Spleen (tissue), 11 donors: Measurements from ENCODE around the gene TMEM198. TPM values are rescaled to one million over a fixed set of nuclear protein-coding genes. Genes with fewer than 3 reads are reported as not detected.

ENCODE experiments used
- DNase-seq: peaks from one replicate; pipeline ENCODE4 v3.0.0-alpha.2; 2020
- H3K27ac ChIP-seq, 8 donors: fragments of 200-600 bp; sonication (generic) in 7 of 8; 1 replicate in 4 of 8; 2 replicates in 4 of 8; pipeline versions ENCODE4 v1.5.0 to v1.8.0; 2016 to 2021; ENCODE audit warnings: inconsistent platforms in 4 of 8, mild to moderate bottlenecking in 4 of 8, moderate library complexity in 1 of 8
- H3K27me3 ChIP-seq, 7 donors: fragments of 200-600 bp; sonication (generic) in 6 of 7; replicated peaks in 1 of 7; 1 replicate in 4 of 7; 2 replicates in 3 of 7; pipeline versions ENCODE4 v1.5.0 to v1.8.0; 2016 to 2021; ENCODE audit warnings: inconsistent platforms in 3 of 7, mild to moderate bottlenecking in 1 of 7
- H3K36me3 ChIP-seq, 6 donors: fragments of 200-600 bp; sonication (generic) in 5 of 6; 1 replicate in 4 of 6; 2 replicates in 2 of 6; pipeline versions ENCODE4 v1.5.0 to v1.8.0; 2016 to 2021; ENCODE audit warnings: inconsistent platforms in 2 of 6
- H3K4me1 ChIP-seq, 6 donors: fragments of 200-600 bp; sonication (generic) in 5 of 6; 1 replicate in 3 of 6; 2 replicates in 3 of 6; pipeline versions ENCODE4 v1.5.0 to v1.8.0; 2016 to 2021; ENCODE audit warnings: inconsistent platforms in 3 of 6
- H3K4me3 ChIP-seq, 8 donors: fragments of 200-600 bp; sonication (generic) in 7 of 8; 1 replicate in 4 of 8; 2 replicates in 4 of 8; pipeline versions ENCODE4 v1.5.0 to v1.8.0; 2016 to 2021; ENCODE audit warnings: inconsistent platforms in 4 of 8, mild to moderate bottlenecking in 4 of 8, moderate library complexity in 2 of 8
- H3K9me3 ChIP-seq, 8 donors: fragments of 200-600 bp; sonication (generic) in 7 of 8; 1 replicate in 4 of 8; 2 replicates in 4 of 8; pipeline versions ENCODE4 v1.5.0 to v1.8.0; 2016 to 2021; ENCODE audit warnings: inconsistent platforms in 4 of 8
- POLR2A ChIP-seq, 3 donors: fragments of 450-650 bp; IDR thresholded peaks; one replicate each; pipeline ENCODE4 v1.5.1; 2017; ENCODE audit warnings: antibody characterized with exemption in 3 of 3, mild to moderate bottlenecking in 1 of 3
- POLR2AphosphoS5 ChIP-seq, 3 donors: sonication (generic); formaldehyde crosslinking; IDR thresholded peaks; one replicate each; pipeline ENCODE4 v1.5.1; 2017; ENCODE audit warnings: antibody characterized with exemption in 3 of 3
- WGBS, 5 donors: extraction: QIAGEN DNeasy Blood & Tissue Kit in 3 of 5; methylation state at CpG; one replicate each; pipeline versions ENCODE4 v1.1.5 to v1.1.7; 2013 to 2018; 5-methylcytosine and 5-hydroxymethylcytosine counted together
- intact Hi-C: fragments of 100-400 bp; cut with DNase I; formaldehyde crosslinking; loops from one replicate; pipeline ENCODE4 v1.15.0; 2023; ENCODE audit warnings: low total_unique reads
- polyA plus RNA-seq, 3 donors: library from polyadenylated mRNA; stranded (reverse); fragments of 200-250 nt; gene quantifications; one replicate each; pipeline ENCODE4 v1.2.1, GENCODE V29; 2013
- total RNA-seq, 7 donors: library from RNA; depleted of rRNA in 3 of 7; stranded (reverse); fragments of >200 nt in 3 of 7; fragmentation: NEBNext Ultra II Directional in 4 of 7; extraction: Animal tissue kit (Norgen Biotek cat#: 25700) in 4 of 7; gene quantifications; one replicate each; pipeline versions ENCODE4 v1.1.0 to v1.2.1, GENCODE V29; 2016 to 2021
- TF ChIP-seq, protein P1 (sequence below), 11 experiments: fragments of 200-600 bp in 7 of 11; fragments of 450-650 bp in 4 of 11; sonication (generic) in 4 of 11; IDR thresholded peaks in 8 of 11; conservative IDR thresholded peaks in 3 of 11; 1 replicate in 7 of 11; 2 replicates in 4 of 11; pipeline versions ENCODE4 v1.4.0 to v1.8.0; 2016 to 2021; ENCODE audit warnings: antibody characterized with exemption in 11 of 11, inconsistent platforms in 4 of 11, mild to moderate bottlenecking in 1 of 11
- donor health status: healthy with polysubstance abuse.
- donor health status: DM: no; HTN: no; CAD: no; lungs with moderate emphysema.
- donor health status: DM: no; HTN: no; CAD: no.
- donor health status: Bipolar disorder and iron deficiency.
- donor health status: healthy.
- donor health status: DM: no; HTN: no; CAD: no.
- donor health status: DM: yes; HTN: yes; CAD: no.

The TMEM198 gene
- total and polyA plus RNA-seq, 10 donors = 0.39 to 2.8 (median 1.3) TPM

DNA sequence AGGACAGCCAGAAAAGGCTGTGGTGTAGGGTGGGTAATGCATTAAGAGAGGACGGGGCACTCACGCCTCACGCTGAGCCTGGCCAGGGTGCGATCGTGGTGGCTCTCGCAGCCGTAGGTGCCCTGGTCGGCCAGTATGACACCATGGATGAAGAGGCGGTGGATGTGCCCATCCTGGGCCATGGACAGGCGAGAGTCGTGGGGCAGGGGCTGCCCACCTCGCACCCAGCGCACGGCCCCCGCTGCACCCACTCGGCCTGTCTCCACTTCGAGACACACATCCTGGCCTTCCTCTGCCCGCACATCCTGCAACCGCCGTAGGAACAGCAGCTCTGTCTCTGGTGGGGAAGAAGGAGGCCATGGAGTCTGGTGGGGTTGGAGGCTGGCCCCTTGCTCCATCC is 12.1 kb downstream of the TMEM198 start:
- no peak overlapping the region for H3K27ac ChIP-seq
- H3K27me3 ChIP-seq = peaks cover 0 to 76% (median 30%) of the 10 kb centered on the region in 7 donors
- no peaks in the 10 kb centered on the region for H3K9me3 ChIP-seq
- no peak for DNase-seq
- H3K4me3 ChIP-seq = no peak overlapping the region
- WGBS, 5 donors = 90 to 96% (median 94%) methylated on average over 12 to 20 of the region's 20 CpGs
- TF ChIP-seq, protein P1, sequence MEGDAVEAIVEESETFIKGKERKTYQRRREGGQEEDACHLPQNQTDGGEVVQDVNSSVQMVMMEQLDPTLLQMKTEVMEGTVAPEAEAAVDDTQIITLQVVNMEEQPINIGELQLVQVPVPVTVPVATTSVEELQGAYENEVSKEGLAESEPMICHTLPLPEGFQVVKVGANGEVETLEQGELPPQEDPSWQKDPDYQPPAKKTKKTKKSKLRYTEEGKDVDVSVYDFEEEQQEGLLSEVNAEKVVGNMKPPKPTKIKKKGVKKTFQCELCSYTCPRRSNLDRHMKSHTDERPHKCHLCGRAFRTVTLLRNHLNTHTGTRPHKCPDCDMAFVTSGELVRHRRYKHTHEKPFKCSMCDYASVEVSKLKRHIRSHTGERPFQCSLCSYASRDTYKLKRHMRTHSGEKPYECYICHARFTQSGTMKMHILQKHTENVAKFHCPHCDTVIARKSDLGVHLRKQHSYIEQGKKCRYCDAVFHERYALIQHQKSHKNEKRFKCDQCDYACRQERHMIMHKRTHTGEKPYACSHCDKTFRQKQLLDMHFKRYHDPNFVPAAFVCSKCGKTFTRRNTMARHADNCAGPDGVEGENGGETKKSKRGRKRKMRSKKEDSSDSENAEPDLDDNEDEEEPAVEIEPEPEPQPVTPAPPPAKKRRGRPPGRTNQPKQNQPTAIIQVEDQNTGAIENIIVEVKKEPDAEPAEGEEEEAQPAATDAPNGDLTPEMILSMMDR (IDR thresholded peaks at IDR 0.05 in 8 of 11, conservative IDR thresholded peaks at IDR 0.05 in 3 of 11) = no peak
- TF ChIP-seq POLR2A (IDR thresholded peaks at IDR 0.05) (no peak), POLR2AphosphoS5 (IDR thresholded peaks at IDR 0.05) (no peak)
- no peaks in the 10 kb centered on the region for H3K36me3 ChIP-seq
- H3K4me1 ChIP-seq = peaks cover 9 to 31% (median 25%) of the 10 kb centered on the region in 6 donors
- intact Hi-C loops = no loop called here

DNA sequence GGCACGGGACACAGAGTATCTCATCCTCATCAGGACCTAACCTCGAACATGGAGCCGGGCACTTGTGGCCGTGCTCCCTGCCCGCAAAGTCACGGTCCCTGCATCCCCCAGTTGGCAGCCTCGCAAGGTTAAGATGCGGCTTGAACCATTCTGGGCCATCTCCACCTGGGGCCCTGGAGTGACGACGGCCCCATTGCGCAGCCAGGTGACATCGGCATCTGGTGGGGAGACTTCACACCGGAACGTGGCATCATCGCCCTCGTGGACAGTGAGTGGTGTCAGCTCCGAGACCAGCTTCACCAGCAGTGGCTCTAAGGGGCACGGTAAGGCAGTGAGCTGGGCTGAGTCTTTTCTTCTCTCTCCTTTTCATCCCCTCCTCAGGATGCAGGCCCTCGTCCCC is 12.6 kb downstream of the TMEM198 start:
- intact Hi-C loops = no loop called here
- H3K4me1 ChIP-seq = peaks cover 9 to 26% (median 23%) of the 10 kb centered on the region in 6 donors
- no peak for TF ChIP-seq POLR2A (IDR thresholded peaks at IDR 0.05)
- TF ChIP-seq POLR2AphosphoS5 (IDR thresholded peaks at IDR 0.05) = no peak
- TF ChIP-seq, protein P1 (IDR thresholded peaks at IDR 0.05 in 8 of 11, conservative IDR thresholded peaks at IDR 0.05 in 3 of 11) = no peak
- H3K27ac ChIP-seq = no peak overlapping the region
- DNase-seq = peak; percentile 73
- WGBS, 5 donors = 79 to 94% (median 92%) methylated on average over 6 to 19 of the region's 19 CpGs
- H3K4me3 ChIP-seq = no peak overlapping the region
- H3K36me3 ChIP-seq = no peaks in the 10 kb centered on the region
- no peaks in the 10 kb centered on the region for H3K9me3 ChIP-seq
- H3K27me3 ChIP-seq = peaks cover 0 to 71% (median 27%) of the 10 kb centered on the region in 7 donors

DNA sequence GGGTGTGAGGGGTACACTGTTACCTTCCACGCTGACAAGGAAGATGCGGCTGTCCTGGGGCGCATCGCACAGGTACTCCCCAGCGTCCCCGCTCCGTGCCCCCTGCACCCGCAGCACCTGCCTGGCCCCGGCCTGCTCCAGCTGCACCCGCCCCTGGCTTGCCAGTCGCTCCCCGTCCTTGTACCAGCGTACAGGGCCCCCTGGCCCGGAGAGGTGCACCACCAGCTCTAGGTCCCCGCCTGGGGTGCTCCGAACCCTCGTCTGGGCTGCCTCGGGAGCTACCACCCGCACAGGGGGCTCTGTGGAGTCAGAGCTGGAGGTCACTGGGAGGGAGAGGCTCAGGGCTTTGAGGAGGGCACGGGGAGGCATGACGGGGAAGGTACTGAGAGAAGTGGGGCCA is 13.5 kb downstream of the TMEM198 start:
- H3K27me3 ChIP-seq = peaks cover 0 to 62% (median 18%) of the 10 kb centered on the region in 7 donors
- intact Hi-C loops = no loop called here
- no peak overlapping the region for H3K27ac ChIP-seq
- TF ChIP-seq, protein P1 (IDR thresholded peaks at IDR 0.05 in 8 of 11, conservative IDR thresholded peaks at IDR 0.05 in 3 of 11) = no peak
- TF ChIP-seq POLR2AphosphoS5 (IDR thresholded peaks at IDR 0.05) (no peak), POLR2A (IDR thresholded peaks at IDR 0.05) (no peak)
- no peak overlapping the region for H3K4me3 ChIP-seq
- no peaks in the 10 kb centered on the region for H3K36me3 ChIP-seq
- no peaks in the 10 kb centered on the region for H3K9me3 ChIP-seq
- no peak for DNase-seq
- peaks cover 5 to 17% (median 14%) of the 10 kb centered on the region in 6 donors for H3K4me1 ChIP-seq
- WGBS, 5 donors = 85 to 92% (median 90%) methylated on average over 17 to 21 of the region's 21 CpGs

DNA sequence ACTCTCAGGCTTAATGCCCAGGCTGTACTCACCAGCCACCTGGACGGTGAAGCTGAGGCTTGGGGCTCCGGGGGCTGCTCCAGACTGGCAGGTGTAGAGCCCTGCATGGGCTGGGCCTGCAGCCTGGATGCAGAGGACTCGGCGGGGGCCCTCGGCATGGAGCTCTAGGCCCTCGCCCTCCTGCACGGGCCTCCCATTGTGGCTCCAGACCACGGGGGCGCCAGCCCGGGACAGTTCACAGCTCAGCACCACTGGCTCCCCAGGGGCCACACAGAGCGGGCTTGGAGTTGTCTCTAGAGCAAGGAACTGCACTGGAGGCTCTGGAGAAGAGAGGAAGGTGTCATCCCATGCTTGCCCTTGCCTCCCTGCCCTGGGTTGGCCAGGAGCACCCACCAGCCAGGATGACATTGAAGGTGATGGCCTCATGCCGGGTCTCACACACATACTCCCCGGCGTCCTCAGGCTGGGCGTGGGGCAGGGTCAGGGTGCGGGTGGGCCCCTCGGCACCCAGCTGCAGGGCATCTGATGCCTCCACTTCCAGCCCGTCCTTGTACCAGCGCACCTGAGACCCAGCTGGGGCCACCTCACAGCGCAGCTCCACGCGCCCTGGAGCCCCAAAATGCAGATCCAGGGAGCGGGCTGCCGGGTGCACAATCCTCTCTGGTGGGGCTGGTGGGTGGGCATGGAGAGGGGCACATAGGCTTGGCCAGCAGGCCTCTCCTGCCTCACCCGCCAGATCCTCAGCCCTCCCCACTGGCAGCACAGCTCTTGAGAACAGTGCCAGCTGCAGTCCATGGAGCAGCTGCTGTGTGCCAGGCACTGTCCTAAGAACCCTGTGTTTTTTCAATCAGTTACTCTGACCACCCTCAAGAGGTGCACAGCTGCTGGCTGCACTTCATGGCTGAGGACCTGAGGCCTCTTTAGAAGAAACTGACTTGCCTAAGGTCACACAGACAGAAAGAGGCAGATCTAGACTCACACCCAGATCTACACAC is 14.3 kb downstream of the TMEM198 start:
- intact Hi-C loops = no loop called here
- Histone ChIP-seq H3K4me3 (no peak overlapping the region), H3K36me3 (no peaks in the 10 kb centered on the region), H3K27me3 (peaks cover 0 to 54% (median 10%) of the 10 kb centered on the region in 7 donors), H3K4me1 (peaks cover 2 to 10% (median 7%) of the 10 kb centered on the region in 6 donors), H3K27ac (no peak overlapping the region), H3K9me3 (no peaks in the 10 kb centered on the region)
- 73 to 96% (median 92%) methylated on average over 2 to 25 of the region's 25 CpGs for WGBS, 5 donors
- DNase-seq = peak; percentile 74
- no peak for TF ChIP-seq POLR2A (IDR thresholded peaks at IDR 0.05)
- TF ChIP-seq, protein P1 (IDR thresholded peaks at IDR 0.05 in 8 of 11, conservative IDR thresholded peaks at IDR 0.05 in 3 of 11) = no peak
- TF ChIP-seq POLR2AphosphoS5 (IDR thresholded peaks at IDR 0.05) = no peak
